SH-SY5Y (cell line): ENCODE results near the gene CCDC86.

Experiments used
- GATA2 ChIP-seq: IDR thresholded peaks from 2 replicates; pipeline ENCODE4 v1.6.1; 2011; ENCODE audit warnings: mild to moderate bottlenecking, low read depth, low read length
- GATA3 ChIP-seq: IDR thresholded peaks from 2 replicates; pipeline ENCODE4 v1.6.1; 2011; ENCODE audit warnings: low read depth, mild to moderate bottlenecking, low read length, moderate library complexity

The CCDC86 gene

DNA sequence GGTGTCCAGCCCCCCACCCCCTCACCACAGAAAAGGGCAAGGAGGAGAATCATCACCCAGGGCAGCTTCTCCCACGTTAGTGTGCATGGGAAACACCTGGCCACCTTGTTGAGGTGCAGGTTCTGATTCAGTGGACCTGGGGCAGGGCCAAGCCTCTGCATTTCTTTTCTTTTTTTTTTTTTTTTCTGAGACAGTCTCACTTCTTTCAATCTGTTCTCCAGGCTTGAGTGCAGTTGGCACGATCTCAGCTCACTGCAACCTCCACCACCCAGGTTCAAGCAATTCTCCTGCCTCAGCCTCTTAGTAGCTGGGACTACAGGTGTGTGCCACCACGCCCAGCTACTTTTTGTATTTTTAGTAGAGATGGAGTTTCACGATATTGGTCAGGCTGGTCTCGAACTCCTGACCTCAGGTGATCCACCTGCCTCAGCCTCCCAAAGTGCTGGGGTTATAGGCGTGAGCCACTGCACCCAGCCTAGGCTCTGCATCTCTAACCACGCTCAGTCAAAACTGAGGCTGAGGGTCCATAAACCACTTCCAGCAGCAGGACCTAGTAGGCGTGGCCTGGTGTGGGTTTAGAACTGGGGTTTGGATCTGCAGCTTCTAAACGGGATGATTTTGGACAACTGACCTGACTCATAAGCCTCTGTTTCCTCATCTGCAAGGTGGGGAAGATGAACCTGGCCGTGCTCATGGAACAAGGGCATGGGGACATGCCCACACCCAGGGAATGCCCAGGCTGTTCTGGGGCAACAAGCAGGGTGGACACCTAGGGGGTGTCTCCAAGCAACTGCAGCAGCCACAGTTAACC, 26.2 kb downstream of the CCDC86 start:
- TF ChIP-seq GATA3 (no peak), GATA2 (no peak)

DNA sequence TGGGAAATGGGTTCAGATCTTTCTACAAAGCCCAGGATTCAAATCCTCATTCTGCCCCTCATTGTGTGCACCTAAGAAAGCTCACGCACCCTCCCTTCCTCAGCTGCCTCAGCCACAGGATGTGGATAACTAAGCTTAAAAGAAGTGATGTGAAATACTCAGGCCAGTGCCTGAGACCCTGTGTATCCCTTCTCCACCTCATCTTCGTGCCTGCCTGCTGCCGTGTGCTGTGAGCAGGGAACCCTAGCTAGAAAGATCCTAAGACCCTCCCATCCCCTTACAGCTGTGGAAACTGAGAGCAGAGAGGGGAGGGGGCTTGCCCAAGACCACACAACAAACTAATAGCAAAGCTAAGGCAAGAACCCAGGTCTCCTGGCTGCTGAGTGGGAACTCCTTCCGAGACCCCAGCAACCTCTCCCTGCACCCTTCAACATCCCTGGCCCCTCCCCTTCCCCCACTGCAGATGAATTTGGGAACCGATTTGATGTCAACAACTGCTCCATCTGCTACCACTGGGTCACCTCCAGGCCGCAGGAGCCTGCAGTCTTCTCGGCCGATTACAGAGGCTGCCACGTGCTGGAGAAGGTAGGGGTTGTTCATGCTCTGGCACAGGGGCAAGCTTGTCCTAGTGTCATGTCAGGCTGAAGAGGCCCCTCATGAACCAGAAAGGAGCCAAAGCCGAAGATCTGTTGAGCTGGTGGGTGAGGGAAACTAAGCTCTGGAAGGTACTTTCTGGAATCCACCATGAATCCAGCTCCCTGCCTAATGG, 27.0 kb downstream of the CCDC86 start:
- TF ChIP-seq GATA3: no peak
- TF ChIP-seq GATA2: no peak

DNA sequence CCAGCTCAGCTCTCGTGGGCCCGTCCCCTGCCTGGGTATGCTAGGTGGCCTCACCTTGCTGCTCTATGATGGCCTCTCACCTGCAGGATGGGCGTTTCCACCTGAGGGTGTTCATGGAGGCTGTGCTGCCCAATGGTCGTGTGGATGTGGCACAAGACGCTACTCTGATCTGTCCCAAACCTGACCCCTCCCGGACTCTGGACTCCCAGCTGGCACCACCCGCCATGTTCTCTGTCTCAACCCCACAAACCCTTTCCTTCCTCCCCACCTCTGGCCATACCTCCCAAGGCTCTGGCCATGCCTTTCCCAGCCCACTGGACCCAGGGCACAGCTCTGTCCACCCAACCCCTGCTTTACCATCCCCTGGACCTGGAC, 27.5 kb downstream of the CCDC86 start:
- no peak for TF ChIP-seq GATA2
- TF ChIP-seq GATA3: no peak

DNA sequence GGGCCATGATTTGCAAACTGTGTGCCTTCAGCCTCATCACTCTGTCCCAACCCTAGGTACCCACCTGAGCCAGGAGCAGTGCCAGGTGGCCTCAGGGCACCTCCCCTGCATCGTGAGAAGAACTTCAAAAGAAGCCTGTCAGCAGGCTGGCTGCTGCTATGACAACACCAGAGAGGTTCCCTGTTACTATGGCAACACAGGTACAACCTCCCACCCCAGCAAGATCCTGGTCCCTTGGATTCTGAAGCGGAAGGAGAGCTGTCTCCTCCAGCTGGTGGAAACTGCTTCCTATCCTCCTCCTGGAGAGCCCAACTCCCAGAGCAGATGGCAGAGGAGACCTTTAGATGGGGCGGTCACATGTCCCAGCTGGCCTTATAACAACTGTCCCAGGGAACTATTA, 28.4 kb downstream of the CCDC86 start:
- TF ChIP-seq GATA3 (no peak), GATA2 (no peak)

DNA sequence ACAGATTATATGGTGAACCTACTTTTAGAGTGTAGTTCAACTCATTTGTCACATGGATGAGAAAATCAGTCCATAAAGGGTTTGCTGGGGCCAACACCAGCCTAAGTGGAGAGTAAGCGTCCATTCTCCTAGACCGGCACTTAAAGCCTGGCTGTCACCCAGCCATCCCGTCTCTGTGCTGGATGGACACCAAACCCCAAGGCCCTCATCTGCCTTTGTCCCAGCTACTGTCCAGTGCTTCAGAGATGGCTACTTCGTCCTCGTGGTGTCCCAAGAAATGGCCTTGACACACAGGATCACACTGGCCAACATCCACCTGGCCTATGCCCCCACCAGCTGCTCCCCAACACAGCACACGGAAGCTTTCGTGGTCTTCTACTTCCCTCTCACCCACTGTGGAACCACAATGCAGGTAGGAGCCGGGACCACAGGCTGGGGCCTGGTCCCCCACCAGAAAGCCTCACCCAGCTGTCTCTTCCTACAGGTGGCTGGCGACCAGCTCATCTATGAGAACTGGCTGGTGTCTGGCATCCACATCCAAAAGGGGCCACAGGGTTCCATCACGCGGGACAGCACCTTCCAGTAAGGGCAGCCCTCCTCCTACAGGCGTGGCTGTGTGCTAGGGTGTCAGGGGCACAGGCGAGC, 28.9 kb downstream of the CCDC86 start:
- TF ChIP-seq GATA3 (no peak), GATA2 (no peak)

DNA sequence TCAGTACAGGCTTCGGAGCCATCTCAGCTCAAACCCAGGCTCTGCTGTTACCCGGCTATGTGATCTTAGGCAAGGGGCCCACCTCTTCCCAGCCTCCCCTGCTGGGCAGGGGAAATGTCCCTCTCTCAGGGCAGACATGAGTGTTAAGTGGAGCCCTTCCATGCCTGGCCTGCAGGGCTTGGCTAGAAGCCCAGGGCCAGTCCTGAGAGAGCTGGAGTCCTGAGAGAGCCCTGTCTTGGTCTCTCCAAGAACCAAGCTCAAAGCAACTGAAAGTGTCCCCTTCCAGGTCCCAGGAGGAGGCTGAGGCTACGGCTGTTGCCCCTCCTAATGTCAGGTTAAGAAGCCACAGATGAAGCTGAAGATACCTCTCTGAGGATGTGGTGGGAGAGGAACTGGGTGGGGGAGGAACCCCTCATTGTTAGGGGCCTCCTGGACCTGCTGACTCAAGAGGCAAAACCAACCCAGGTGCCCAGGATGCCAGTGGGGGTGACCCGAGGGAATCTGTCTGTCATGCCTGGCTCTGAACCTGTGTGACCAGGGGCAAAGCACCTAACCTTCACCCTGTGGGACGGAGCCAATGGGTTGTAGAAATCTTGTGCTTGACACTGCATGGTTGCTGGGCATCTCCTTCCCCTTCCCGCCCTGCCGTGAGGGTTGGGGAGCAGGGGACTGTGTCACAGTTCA, 29.6 kb downstream of the CCDC86 start:
- no peak for TF ChIP-seq GATA2
- no peak for TF ChIP-seq GATA3

DNA sequence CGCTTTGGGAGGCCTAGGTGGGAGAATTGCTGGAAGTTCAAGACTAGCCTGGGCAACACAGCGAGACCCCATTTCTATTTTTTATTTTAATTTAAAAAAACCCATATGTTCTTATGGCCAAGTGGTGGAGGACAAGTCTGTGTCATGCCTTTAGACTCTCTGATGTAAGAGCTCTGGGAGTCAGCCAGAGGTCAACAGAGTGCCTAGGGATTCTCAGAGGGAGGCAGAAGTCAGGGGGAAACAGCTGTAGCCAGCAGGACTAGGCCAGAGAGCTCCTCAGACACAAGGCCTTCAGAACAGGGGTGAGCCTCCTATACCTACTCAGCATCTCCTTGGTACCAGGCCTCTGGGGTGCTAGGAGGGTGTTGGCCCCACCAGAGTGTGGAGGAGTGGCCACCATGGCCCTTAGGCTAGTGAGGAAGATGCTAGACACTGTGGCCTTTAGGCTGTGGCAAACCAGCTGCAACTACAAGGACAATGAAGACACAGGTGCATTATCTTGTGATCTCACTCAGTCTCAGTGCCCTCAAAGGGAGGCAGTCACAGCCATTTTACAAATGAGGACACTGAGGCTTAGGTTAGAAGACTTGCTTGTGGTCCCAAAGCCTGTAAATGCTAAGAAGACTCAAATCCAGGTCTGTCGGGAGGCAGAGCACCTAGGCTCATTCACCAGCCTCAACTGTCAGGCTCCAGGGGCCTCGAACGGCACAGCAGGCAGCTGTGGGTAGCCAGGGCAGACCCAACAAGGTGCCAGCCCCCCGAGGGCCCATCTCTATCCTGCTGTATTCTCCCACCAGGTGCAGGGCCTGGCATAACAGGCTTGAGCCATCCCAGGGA, 30.4 kb downstream of the CCDC86 start:
- TF ChIP-seq GATA2: no peak
- TF ChIP-seq GATA3: no peak

DNA sequence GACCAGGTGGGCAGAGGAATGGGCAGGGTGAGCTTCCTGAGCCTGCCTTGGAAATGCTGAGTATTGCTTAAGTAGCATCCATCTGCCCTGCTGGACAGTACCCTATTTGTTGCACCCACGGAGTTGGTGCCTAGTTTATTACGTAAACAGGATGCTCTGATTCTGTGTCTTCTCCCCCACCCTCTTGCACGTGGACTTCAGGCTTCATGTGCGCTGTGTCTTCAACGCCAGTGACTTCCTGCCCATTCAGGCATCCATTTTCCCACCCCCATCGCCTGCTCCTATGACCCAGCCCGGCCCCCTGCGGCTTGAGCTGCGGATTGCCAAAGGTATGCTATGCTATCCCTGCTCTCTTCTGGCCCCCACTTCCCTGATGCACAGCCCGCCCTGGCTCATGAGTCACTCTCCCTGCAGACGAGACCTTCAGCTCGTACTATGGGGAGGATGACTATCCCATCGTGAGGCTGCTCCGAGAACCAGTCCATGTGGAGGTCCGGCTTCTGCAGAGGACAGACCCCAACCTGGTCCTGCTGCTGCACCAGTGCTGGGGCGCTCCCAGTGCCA, 31.1 kb downstream of the CCDC86 start:
- TF ChIP-seq GATA3 (no peak), GATA2 (no peak)

DNA sequence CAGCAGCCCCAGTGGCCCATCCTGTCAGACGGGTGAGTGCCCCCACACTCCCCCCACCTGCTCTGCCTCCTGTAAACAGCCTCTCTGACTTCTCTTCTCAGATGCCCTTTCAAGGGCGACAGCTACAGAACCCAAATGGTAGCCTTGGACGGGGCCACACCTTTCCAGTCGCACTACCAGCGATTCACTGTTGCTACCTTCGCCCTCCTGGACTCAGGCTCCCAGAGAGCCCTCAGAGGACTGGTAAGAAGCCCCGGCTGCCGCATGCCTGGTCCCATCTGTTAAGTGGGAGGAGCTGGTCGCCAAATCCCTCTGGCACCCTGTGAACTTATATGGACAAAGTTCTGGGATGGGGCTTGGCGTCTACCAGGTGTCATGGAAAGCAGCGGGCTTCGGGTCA, 31.6 kb downstream of the CCDC86 start:
- no peak for TF ChIP-seq GATA3
- TF ChIP-seq GATA2: no peak

DNA sequence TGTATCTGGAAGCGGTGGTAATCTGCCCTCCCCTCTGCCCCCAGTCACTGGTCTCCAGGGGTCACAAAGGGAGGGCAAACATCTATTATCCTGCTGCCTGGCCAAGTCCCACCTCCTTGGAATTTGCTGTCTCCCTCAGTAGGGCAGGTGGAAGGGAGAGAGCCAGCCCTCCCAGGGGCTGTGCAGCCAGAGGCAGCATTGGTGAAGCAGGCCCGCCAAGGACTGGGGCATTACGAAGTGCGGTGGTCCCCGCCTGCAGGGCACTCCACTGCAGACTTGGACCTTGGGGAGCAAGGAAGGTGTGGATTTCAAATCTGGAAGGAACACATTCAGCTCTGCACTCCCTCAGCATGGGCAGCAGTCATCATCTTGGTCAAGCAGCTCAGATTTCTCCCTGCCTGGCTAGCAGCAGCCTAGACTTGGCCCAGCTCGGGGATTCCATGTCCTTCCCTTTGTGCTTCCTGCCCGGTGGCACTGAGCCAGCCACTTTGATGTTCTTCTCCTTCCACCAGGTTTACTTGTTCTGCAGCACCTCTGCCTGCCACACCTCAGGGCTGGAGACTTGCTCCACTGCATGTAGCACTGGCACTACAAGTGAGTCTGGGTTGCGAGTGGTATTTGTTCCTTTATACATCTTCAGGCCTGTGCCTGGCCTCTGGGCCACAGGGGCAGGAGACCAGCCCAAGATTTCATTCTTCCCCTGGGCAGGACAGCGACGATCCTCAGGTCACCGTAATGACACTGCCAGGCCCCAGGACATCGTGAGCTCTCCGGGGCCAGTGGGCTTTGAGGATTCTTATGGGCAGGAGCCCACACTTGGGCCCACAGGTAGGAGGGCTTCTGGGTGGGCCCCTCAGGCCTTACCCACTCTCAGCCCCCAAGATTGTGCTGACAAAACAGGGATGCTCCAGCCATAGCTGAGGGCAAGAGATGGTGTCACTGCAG, 32.8 kb downstream of the CCDC86 start:
- TF ChIP-seq GATA3: no peak

DNA sequence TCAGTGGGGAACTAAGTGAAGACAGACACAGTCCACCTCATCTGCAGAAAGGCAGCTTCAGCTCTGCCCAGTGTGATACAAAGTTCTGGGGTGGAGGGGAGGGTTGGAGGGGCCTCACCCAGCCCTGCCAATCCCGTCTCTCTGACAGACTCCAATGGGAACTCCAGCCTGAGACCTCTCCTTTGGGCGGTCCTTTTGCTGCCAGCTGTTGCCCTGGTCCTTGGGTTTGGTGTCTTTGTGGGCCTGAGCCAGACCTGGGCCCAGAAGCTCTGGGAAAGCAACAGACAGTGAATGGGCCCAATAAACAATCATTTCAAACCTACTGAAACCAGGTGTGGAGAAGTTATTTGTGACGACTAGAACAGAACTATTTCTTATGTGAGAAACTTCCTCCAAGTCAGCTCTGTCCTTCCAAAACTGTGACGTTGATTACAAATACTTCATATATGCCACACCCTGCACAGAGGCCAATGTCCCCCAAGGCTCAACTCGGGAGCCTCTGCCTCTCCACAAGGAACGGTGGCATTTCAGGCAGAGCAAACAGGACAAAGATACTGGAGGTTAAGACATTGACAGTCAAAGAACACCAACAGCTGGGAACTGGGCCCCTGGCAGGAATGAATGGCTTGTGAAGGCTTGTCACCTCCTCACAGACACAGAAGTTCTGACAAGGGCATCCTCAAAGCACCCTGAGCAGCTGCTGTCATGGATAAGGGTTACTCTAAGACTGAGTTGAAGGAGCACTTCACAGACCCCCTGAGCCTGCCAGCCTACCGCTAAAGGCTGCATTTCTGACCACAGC, 33.7 kb downstream of the CCDC86 start:
- TF ChIP-seq GATA2 (no peak), GATA3 (no peak)
